Measurements from ENCODE around the gene TAP2.

DNA sequence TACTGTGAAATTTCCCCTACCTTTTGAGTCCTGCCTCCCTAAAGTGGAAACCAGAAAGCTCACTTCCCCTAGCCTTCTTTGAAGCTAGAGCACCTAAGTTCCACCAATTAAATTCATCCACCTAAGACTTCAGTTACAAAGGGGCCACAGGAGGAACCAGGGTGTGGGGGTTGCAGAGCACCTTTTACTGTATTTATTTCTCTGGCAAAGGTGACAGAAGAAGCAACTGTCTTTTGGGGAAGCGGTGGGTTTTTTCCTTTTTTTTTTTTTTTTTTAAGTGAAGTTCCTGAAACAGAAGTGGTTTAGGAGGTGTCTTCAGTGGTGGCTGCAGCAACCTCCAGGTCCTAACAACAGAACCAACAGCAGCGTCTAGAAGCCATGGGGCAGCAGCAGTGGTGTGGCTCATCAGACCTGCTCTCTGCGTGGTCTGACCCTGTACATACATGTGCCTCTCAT, 28.5 kb upstream of the TAP2 start:
- TF ChIP-seq, protein P1, sequence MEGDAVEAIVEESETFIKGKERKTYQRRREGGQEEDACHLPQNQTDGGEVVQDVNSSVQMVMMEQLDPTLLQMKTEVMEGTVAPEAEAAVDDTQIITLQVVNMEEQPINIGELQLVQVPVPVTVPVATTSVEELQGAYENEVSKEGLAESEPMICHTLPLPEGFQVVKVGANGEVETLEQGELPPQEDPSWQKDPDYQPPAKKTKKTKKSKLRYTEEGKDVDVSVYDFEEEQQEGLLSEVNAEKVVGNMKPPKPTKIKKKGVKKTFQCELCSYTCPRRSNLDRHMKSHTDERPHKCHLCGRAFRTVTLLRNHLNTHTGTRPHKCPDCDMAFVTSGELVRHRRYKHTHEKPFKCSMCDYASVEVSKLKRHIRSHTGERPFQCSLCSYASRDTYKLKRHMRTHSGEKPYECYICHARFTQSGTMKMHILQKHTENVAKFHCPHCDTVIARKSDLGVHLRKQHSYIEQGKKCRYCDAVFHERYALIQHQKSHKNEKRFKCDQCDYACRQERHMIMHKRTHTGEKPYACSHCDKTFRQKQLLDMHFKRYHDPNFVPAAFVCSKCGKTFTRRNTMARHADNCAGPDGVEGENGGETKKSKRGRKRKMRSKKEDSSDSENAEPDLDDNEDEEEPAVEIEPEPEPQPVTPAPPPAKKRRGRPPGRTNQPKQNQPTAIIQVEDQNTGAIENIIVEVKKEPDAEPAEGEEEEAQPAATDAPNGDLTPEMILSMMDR (IDR thresholded peaks at IDR 0.05; ENCODE audit: low read length) = no peak
- TF ChIP-seq EZH2 (IDR thresholded peaks at IDR 0.05; ENCODE audit: borderline replicate concordance, low read length) = no peak

All from OCI-LY1 (cell line).